Panc1 (cell line): ENCODE data around the gene IST1. TPM values are rescaled to one million over a fixed set of nuclear protein-coding genes. Genes with fewer than 3 reads are reported as not detected.

Experiments
- ATAC-seq: fragments of 200-7000 bp; cut with Tn5 transposase; 2 replicates; pipeline ENCODE4 v1.9.1; 2020; ENCODE audit warnings: mild to moderate bottlenecking, moderate library complexity
- BruUV-seq: library from RNA; stranded (reverse); fragments of 400-500 nt; replicated peaks from 2 replicates; lab custom pipeline; 2021; lab: Mats Ljungman, UMichigan
- CTCF ChIA-PET: fragments of 300-600 bp; sonication (Branson Sonifier 250); formaldehyde crosslinking; loops from one replicate; lab custom pipeline; 2022; ENCODE audit warnings: antibody characterized with exemption; lab: Charles Lee
- POLR2A ChIA-PET: fragments of 300-600 bp; sonication (Branson Sonifier 250); formaldehyde crosslinking; loops from one replicate; lab custom pipeline; 2022; ENCODE audit warnings: antibody characterized with exemption; lab: Charles Lee
- DNase-seq: peaks from one replicate; pipeline ENCODE4 v3.0.0-alpha.2; 2010; ENCODE audit warnings: low read depth, low spot score
- H3K27ac ChIP-seq: 2 replicates; pipeline ENCODE4 v1.5.1; 2011; ENCODE audit warnings: mild to moderate bottlenecking, low read length, inconsistent platforms
- H3K27me3 ChIP-seq: fragments of 200-500 bp; sonication (Bioruptor generic); 2 replicates; pipeline ENCODE4 v1.6.0; 2014; ENCODE audit warnings: low read length, inconsistent platforms; ENCODE audit not compliant: control insufficient read depth, insufficient read depth
- H3K36me3 ChIP-seq: fragments of 200-500 bp; sonication (Bioruptor generic); 2 replicates; pipeline ENCODE4 v1.5.1; 2014; ENCODE audit warnings: inconsistent platforms, mild to moderate bottlenecking, low read length, moderate library complexity; ENCODE audit not compliant: control insufficient read depth, insufficient read depth
- H3K4me1 ChIP-seq: 2 replicates; pipeline ENCODE4 v1.5.1; 2011; ENCODE audit warnings: inconsistent platforms, mild to moderate bottlenecking, low read length, moderate library complexity; ENCODE audit not compliant: control insufficient read depth, insufficient read depth
- H3K4me3 ChIP-seq, 2 experiments: 2 replicates each; pipeline ENCODE4 v1.5.1; 2011 to 2012; ENCODE audit warnings: low read depth in 2 of 2, low read length in 2 of 2, mild to moderate bottlenecking in 2 of 2, inconsistent platforms in 1 of 2, moderate library complexity in 1 of 2
- H3K9me3 ChIP-seq: fragments of 200-500 bp; sonication (Bioruptor generic); 2 replicates; pipeline ENCODE4 v1.5.1; 2014; ENCODE audit warnings: low read depth, mild to moderate bottlenecking, inconsistent platforms, low read length, moderate library complexity; ENCODE audit not compliant: control insufficient read depth, insufficient read depth
- POLR2AphosphoS5 ChIP-seq: IDR thresholded peaks from 2 replicates; pipeline ENCODE4 v1.6.1; 2012; ENCODE audit warnings: mild to moderate bottlenecking, low read depth, low read length, moderate library complexity
- SIN3A ChIP-seq: IDR thresholded peaks from 2 replicates; pipeline ENCODE4 v1.6.1; 2012; ENCODE audit warnings: low read depth, mild to moderate bottlenecking, low read length, moderate library complexity, borderline replicate concordance; ENCODE audit not compliant: insufficient read depth
- TCF7L2 ChIP-seq: IDR thresholded peaks from 2 replicates; pipeline ENCODE4 v1.6.1; 2011; ENCODE audit warnings: mild to moderate bottlenecking, low read depth, low read length, inconsistent platforms
- in situ Hi-C: cut with HindIII; loops from 2 replicates; pipeline ENCODE4 v1.10.0; 2016; ENCODE audit warnings: low sequenced_read_pairs, low pct_unique_long_range_greater_than_20kb
- intact Hi-C: fragments of 100-400 bp; cut with micrococcal nuclease; formaldehyde crosslinking; loops from one replicate; pipeline ENCODE4 v1.10.0; 2022; ENCODE audit not compliant: unreplicated experiment
- total RNA-seq: library from RNA; stranded (reverse); gene quantifications from one replicate; pipeline ENCODE4 v1.2.1, GENCODE V29; 2021; ENCODE audit not compliant: unreplicated experiment
- TF ChIP-seq, protein P1 (sequence below): fragments of 450-650 bp; IDR thresholded peaks from 2 replicates; pipeline ENCODE4 v1.5.1; 2017; ENCODE audit warnings: mild to moderate bottlenecking
- TF ChIP-seq, protein P2 (sequence below), 2 experiments: IDR thresholded peaks; 2 replicates each; pipeline ENCODE4 v1.6.1; 2011 to 2012; ENCODE audit warnings: low read depth in 2 of 2, control low read depth in 1 of 2, low read length in 1 of 2, mild to moderate bottlenecking in 1 of 2, moderate library complexity in 1 of 2; ENCODE audit not compliant: insufficient read depth in 1 of 2

IST1 gene
- total RNA-seq, 1 experiment from 2014 or later: 173 TPM

DNA sequence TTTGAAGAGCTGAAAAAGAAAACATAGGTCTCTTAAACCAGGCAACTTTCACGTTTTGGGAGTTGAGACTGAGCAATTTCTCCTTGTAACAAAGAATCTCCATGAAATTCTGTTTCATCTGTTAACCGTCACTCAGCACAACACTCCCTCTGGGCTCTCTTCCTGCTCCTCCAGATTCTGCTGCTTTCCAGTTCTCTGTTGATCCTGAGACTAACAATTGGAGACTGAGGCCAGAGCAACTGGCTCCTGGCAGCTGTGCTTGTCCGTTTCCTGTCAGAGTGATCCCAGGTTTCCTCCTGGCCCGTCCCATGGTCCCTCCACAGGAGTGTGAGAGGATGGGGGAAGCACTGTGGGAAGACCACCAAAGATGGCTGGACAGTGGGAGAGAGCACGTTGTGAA is 32.5 kb downstream of the IST1 start:
- TSS peak; percentile 34 for BruUV-seq
- DNase-seq (no peak), ATAC-seq (peak; percentile 41)
- in situ Hi-C loops: no loop called here
- peaks cover 13% of the 10 kb centered on the region for H3K4me1 ChIP-seq
- H3K36me3 ChIP-seq: peaks cover 22% of the 10 kb centered on the region
- H3K4me3 ChIP-seq: no peak overlapping the region
- TF ChIP-seq POLR2AphosphoS5: no peak
- TF ChIP-seq TCF7L2: no peak
- TF ChIP-seq, protein P1, sequence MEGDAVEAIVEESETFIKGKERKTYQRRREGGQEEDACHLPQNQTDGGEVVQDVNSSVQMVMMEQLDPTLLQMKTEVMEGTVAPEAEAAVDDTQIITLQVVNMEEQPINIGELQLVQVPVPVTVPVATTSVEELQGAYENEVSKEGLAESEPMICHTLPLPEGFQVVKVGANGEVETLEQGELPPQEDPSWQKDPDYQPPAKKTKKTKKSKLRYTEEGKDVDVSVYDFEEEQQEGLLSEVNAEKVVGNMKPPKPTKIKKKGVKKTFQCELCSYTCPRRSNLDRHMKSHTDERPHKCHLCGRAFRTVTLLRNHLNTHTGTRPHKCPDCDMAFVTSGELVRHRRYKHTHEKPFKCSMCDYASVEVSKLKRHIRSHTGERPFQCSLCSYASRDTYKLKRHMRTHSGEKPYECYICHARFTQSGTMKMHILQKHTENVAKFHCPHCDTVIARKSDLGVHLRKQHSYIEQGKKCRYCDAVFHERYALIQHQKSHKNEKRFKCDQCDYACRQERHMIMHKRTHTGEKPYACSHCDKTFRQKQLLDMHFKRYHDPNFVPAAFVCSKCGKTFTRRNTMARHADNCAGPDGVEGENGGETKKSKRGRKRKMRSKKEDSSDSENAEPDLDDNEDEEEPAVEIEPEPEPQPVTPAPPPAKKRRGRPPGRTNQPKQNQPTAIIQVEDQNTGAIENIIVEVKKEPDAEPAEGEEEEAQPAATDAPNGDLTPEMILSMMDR: no peak
- ChIA-PET POLR2A (interaction anchor here (0.7 kb wide), 1 partner anchor 235 kb away, joined by 6 read pairs; no protein-coding TSS in a partner anchor), CTCF (interaction anchor here (0.6 kb wide), 1 partner anchor 46 kb away, joined by 4 read pairs; no protein-coding TSS in a partner anchor)
- no peaks in the 10 kb centered on the region for H3K27me3 ChIP-seq
- no peaks in the 10 kb centered on the region for H3K9me3 ChIP-seq
- intact Hi-C loops: no loop called here
- no peak overlapping the region for H3K27ac ChIP-seq

DNA sequence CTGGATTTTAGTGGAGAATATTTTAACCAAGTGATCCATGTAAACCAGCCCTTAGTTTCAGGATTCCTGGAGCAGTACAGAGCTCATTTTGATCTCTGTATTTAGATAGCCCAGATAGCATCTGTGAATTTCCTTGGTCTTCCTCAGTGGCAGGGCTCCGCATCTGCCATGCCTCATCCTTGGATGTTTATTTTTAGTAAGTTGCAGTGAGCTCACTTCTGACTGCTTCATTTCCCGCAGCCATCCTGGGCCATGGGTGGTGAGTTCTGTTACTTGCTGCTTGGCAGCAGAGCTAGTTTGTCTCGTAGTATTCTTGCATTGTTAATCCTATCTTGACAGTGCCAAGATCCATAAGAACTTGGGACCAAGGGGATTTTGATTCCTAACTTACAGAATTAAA is 33.7 kb downstream of the IST1 start:
- in situ Hi-C loops (no loop called here), intact Hi-C loops (no loop called here)
- BruUV-seq: no TSS peak
- no peaks in the 10 kb centered on the region for H3K9me3 ChIP-seq
- no peak for DNase-seq
- H3K27ac ChIP-seq: no peak overlapping the region
- no peak for ATAC-seq
- peaks cover 13% of the 10 kb centered on the region for H3K4me1 ChIP-seq
- no peaks in the 10 kb centered on the region for H3K27me3 ChIP-seq
- POLR2A ChIA-PET: interaction anchor here (0.6 kb wide), 1 partner anchor 29 kb away, joined by 4 read pairs; no protein-coding TSS in a partner anchor
- no peak overlapping the region for H3K4me3 ChIP-seq
- CTCF ChIA-PET: no interaction called here
- TF ChIP-seq, protein P2, sequence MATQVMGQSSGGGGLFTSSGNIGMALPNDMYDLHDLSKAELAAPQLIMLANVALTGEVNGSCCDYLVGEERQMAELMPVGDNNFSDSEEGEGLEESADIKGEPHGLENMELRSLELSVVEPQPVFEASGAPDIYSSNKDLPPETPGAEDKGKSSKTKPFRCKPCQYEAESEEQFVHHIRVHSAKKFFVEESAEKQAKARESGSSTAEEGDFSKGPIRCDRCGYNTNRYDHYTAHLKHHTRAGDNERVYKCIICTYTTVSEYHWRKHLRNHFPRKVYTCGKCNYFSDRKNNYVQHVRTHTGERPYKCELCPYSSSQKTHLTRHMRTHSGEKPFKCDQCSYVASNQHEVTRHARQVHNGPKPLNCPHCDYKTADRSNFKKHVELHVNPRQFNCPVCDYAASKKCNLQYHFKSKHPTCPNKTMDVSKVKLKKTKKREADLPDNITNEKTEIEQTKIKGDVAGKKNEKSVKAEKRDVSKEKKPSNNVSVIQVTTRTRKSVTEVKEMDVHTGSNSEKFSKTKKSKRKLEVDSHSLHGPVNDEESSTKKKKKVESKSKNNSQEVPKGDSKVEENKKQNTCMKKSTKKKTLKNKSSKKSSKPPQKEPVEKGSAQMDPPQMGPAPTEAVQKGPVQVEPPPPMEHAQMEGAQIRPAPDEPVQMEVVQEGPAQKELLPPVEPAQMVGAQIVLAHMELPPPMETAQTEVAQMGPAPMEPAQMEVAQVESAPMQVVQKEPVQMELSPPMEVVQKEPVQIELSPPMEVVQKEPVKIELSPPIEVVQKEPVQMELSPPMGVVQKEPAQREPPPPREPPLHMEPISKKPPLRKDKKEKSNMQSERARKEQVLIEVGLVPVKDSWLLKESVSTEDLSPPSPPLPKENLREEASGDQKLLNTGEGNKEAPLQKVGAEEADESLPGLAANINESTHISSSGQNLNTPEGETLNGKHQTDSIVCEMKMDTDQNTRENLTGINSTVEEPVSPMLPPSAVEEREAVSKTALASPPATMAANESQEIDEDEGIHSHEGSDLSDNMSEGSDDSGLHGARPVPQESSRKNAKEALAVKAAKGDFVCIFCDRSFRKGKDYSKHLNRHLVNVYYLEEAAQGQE (IDR thresholded peaks at IDR 0.05; ENCODE audit: insufficient read depth in 1 of 2, low read depth in 2 of 2, low read length in 1 of 2): no peak
- no peak for TF ChIP-seq POLR2AphosphoS5
- no peak for TF ChIP-seq TCF7L2
- TF ChIP-seq, protein P1: no peak
- no peak for TF ChIP-seq SIN3A
- H3K36me3 ChIP-seq: peaks cover 16% of the 10 kb centered on the region
